ENCODE measurements around the gene PYGL.

DNA sequence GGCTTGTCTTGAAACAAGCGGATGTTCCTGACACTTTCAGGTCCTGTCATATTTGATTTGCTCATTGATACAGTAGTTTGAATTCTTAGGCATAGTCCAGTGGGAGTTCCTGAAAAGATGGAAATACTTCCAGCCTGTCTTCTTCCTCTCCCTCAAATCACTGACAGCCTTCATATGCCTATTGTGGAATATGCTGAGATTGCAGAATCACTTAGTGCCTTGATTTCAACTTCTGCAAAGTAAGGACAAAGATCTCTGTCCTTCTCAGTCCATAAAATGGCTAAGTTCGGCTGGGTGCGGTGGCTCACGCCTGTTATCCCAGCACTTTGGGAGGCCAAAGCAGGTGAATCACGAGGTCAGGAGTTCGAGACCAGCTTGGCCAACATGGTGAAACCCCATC is 6.7 kb upstream of the PYGL start:
- TF ChIP-seq, protein P1, sequence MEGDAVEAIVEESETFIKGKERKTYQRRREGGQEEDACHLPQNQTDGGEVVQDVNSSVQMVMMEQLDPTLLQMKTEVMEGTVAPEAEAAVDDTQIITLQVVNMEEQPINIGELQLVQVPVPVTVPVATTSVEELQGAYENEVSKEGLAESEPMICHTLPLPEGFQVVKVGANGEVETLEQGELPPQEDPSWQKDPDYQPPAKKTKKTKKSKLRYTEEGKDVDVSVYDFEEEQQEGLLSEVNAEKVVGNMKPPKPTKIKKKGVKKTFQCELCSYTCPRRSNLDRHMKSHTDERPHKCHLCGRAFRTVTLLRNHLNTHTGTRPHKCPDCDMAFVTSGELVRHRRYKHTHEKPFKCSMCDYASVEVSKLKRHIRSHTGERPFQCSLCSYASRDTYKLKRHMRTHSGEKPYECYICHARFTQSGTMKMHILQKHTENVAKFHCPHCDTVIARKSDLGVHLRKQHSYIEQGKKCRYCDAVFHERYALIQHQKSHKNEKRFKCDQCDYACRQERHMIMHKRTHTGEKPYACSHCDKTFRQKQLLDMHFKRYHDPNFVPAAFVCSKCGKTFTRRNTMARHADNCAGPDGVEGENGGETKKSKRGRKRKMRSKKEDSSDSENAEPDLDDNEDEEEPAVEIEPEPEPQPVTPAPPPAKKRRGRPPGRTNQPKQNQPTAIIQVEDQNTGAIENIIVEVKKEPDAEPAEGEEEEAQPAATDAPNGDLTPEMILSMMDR (IDR thresholded peaks at IDR 0.05 in 8 of 11, conservative IDR thresholded peaks at IDR 0.05 in 3 of 11), result no peak
- TF ChIP-seq POLR2AphosphoS5 (IDR thresholded peaks at IDR 0.05), result no peak
- TF ChIP-seq POLR2A (IDR thresholded peaks at IDR 0.05), result no peak
